Esophagus mucosa (tissue), 1 donor: ENCODE results near the gene VENTX. TPM values are rescaled to one million over a fixed set of nuclear protein-coding genes. Genes with fewer than 3 reads are reported as not detected.
A peak's percentile ranks its signal among the peaks of the same experiment; 100 is the strongest.
"Not testable (repeated sequence)": the region's sequence is repeated elsewhere in the genome, so short reads cannot be mapped to it uniquely, and the experiment has no call there.

Experiments used
- ATAC-seq: fragments of 200-7000 bp; cut with Tn5 transposase; one replicate; pipeline ENCODE4 v1.9.1; 2020
- total RNA-seq: library from RNA; stranded (reverse); gene quantifications from one replicate; pipeline ENCODE4 v1.2.4, GENCODE V29; 2023
- donor health status: DM: yes; HTN: yes; CAD: no.

VENTX gene
- total RNA-seq, 1 donor from 2014 or later: 0.12 TPM

GRCh38 chr10:133214468-133215410, 22.9 kb upstream of the VENTX start:
- no peak for ATAC-seq

- ATAC-seq: no peak
These were observed 22.1 kb upstream of the VENTX start for GRCh38 chr10:133215586-133215985.

- no peak for ATAC-seq
These were observed 20.9 kb upstream of the VENTX start for GRCh38 chr10:133216776-133217175.

- no peak for ATAC-seq
These were observed 19.7 kb upstream of the VENTX start for GRCh38 chr10:133217800-133218589.

GRCh38 chr10:133218891-133219290, 18.8 kb upstream of the VENTX start:
- no peak for ATAC-seq

GRCh38 chr10:133219782-133220181, 17.9 kb upstream of the VENTX start:
- ATAC-seq: no peak

GRCh38 chr10:133221331-133221730, 16.3 kb upstream of the VENTX start:
- no peak for ATAC-seq

- ATAC-seq: not testable (repeated sequence)
These were observed 15.9 kb upstream of the VENTX start for GRCh38 chr10:133221756-133222155.

GRCh38 chr10:133224076-133224475, 13.6 kb upstream of the VENTX start:
- ATAC-seq: no peak

GRCh38 chr10:133224756-133225372, 12.8 kb upstream of the VENTX start:
- ATAC-seq: no peak

- no peak for ATAC-seq
These were observed 11.9 kb upstream of the VENTX start for GRCh38 chr10:133225707-133226191.

- peak; percentile 75 for ATAC-seq
These were observed 11.3 kb upstream of the VENTX start for GRCh38 chr10:133226251-133226808.

- ATAC-seq: no peak
These were observed 10.4 kb upstream of the VENTX start for GRCh38 chr10:133227256-133227655.

GRCh38 chr10:133229265-133230043, 8.2 kb upstream of the VENTX start:
- no peak for ATAC-seq

- no peak for ATAC-seq
These were observed 7.7 kb upstream of the VENTX start, which contains the start of gene UTF1 for GRCh38 chr10:133230044-133230361. TSS of gene UTF1 (plus strand) at chr10:133230217. CDS start at chr10:133230289, 72 bp downstream.

GRCh38 chr10:133230387-133231195, 7.1 kb upstream of the VENTX start:
- no peak for ATAC-seq

- no peak for ATAC-seq
These were observed 6.3 kb upstream of the VENTX start for GRCh38 chr10:133231244-133231945.

GRCh38 chr10:133231946-133232574, 5.6 kb upstream of the VENTX start:
- ATAC-seq: no peak

GRCh38 chr10:133234796-133235195, 2.9 kb upstream of the VENTX start:
- not testable (repeated sequence) for ATAC-seq
